GM20431 (cell line): ENCODE data around the gene VWA5B1.

Experiments used
- in situ Hi-C: fragments of 300-500 bp; cut with MseI, MboI; formaldehyde crosslinking; loops from one replicate; pipeline ENCODE4 v1.15.0; 2020; ENCODE audit warnings: low sequenced_read_pairs; ENCODE audit not compliant: unreplicated experiment

The VWA5B1 gene

GRCh38 chr1:20319456-20320220 lies 29.0 kb downstream of the VWA5B1 start:
- in situ Hi-C loops = no loop called here

GRCh38 chr1:20320704-20321103 lies 30.0 kb downstream of the VWA5B1 start:
- in situ Hi-C loops = no loop called here

- in situ Hi-C loops = no loop called here
These were observed 30.9 kb downstream of the VWA5B1 start for GRCh38 chr1:20321573-20321972.

- in situ Hi-C loops = no loop called here
These were observed 31.6 kb downstream of the VWA5B1 start for GRCh38 chr1:20322081-20322824.

GRCh38 chr1:20322825-20323612 lies 32.3 kb downstream of the VWA5B1 start:
- in situ Hi-C loops = no loop called here

- in situ Hi-C loops = no loop called here
These were observed 32.9 kb downstream of the VWA5B1 start for GRCh38 chr1:20323613-20323920.

GRCh38 chr1:20324704-20325406 lies 34.2 kb downstream of the VWA5B1 start:
- in situ Hi-C loops = no loop called here

- in situ Hi-C loops = no loop called here
These were observed 34.8 kb downstream of the VWA5B1 start for GRCh38 chr1:20325407-20325843.

GRCh38 chr1:20325844-20326420 lies 35.3 kb downstream of the VWA5B1 start:
- in situ Hi-C loops = no loop called here

- in situ Hi-C loops = no loop called here
These were observed 36.8 kb downstream of the VWA5B1 start for GRCh38 chr1:20327467-20327866.

- in situ Hi-C loops = no loop called here
These were observed 37.5 kb downstream of the VWA5B1 start for GRCh38 chr1:20328201-20328600.

GRCh38 chr1:20329793-20330542 lies 39.3 kb downstream of the VWA5B1 start:
- in situ Hi-C loops = no loop called here

GRCh38 chr1:20334103-20334502 lies 43.4 kb downstream of the VWA5B1 start:
- in situ Hi-C loops = no loop called here

- in situ Hi-C loops = no loop called here
These were observed 45.5 kb downstream of the VWA5B1 start for GRCh38 chr1:20336105-20336605.

GRCh38 chr1:20337581-20337980 lies 46.9 kb downstream of the VWA5B1 start:
- in situ Hi-C loops = no loop called here

GRCh38 chr1:20339811-20340457 lies 49.3 kb downstream of the VWA5B1 start:
- in situ Hi-C loops = no loop called here

- in situ Hi-C loops = no loop called here
These were observed 51.8 kb downstream of the VWA5B1 start for GRCh38 chr1:20342294-20343148.
